ENCODE measurements around the gene HDAC7. TPM values are rescaled to one million over a fixed set of nuclear protein-coding genes. Genes with fewer than 3 reads are reported as not detected.

HDAC7 gene
- total RNA-seq, 2 donors from 2014 or later = 39.5 to 67.7 TPM

GRCh38 chr12:47767216-47767724 lies 52.4 kb downstream of the HDAC7 start:
- no peak overlapping the region for H3K4me3 ChIP-seq
- intact Hi-C loops (cut with DNase I) = no loop called here
- 49% methylated on average over 4 of the region's 4 CpGs for WGBS
- no peaks in the 10 kb centered on the region for H3K4me1 ChIP-seq (replicated peaks)
- peak; percentile 52 for DNase-seq (ENCODE audit: low spot score)
- TF ChIP-seq CTCF (IDR thresholded peaks at IDR 0.05) (peak; percentile 23 to 76 (median 68)), POLR2A (IDR thresholded peaks at IDR 0.05) (no peak), POLR2AphosphoS5 (IDR thresholded peaks at IDR 0.05) (peak; percentile 35)
- no peaks in the 10 kb centered on the region for H3K9me3 ChIP-seq
- no peak overlapping the region for H3K27ac ChIP-seq
- no peaks in the 10 kb centered on the region for H3K27me3 ChIP-seq (replicated peaks; ENCODE audit: insufficient read depth)
- H3K36me3 ChIP-seq = no peaks in the 10 kb centered on the region

- H3K27me3 ChIP-seq (replicated peaks; ENCODE audit: insufficient read depth) = no peaks in the 10 kb centered on the region
- H3K9me3 ChIP-seq = no peaks in the 10 kb centered on the region
- no peaks in the 10 kb centered on the region for H3K4me1 ChIP-seq (replicated peaks)
- no peak for DNase-seq (ENCODE audit: low spot score)
- intact Hi-C loops (cut with DNase I) = no loop called here
- 62% methylated on average over 5 of the region's 5 CpGs for WGBS
- no peaks in the 10 kb centered on the region for H3K36me3 ChIP-seq
- H3K4me3 ChIP-seq = no peak overlapping the region
- TF ChIP-seq POLR2A (IDR thresholded peaks at IDR 0.05) = no peak
- no peak for TF ChIP-seq CTCF (IDR thresholded peaks at IDR 0.05)
- H3K27ac ChIP-seq = no peak overlapping the region
These were observed 53.0 kb downstream of the HDAC7 start for GRCh38 chr12:47766502-47767215.

- no peaks in the 10 kb centered on the region for H3K4me1 ChIP-seq (replicated peaks)
- H3K4me3 ChIP-seq = no peak overlapping the region
- TF ChIP-seq CTCF (IDR thresholded peaks at IDR 0.05) (no peak), POLR2A (IDR thresholded peaks at IDR 0.05) (no peak), POLR2AphosphoS5 (IDR thresholded peaks at IDR 0.05) (no peak)
- no peaks in the 10 kb centered on the region for H3K36me3 ChIP-seq
- no peak for DNase-seq (ENCODE audit: low spot score)
- no peaks in the 10 kb centered on the region for H3K27me3 ChIP-seq (replicated peaks; ENCODE audit: insufficient read depth)
- H3K27ac ChIP-seq = no peak overlapping the region
- WGBS = 76% methylated on average over 8 of the region's 8 CpGs
- H3K9me3 ChIP-seq = no peaks in the 10 kb centered on the region
- intact Hi-C loops (cut with DNase I) = no loop called here
These were observed 56.0 kb downstream of the HDAC7 start for GRCh38 chr12:47763481-47764346.

- H3K9me3 ChIP-seq = no peaks in the 10 kb centered on the region
- no peaks in the 10 kb centered on the region for H3K36me3 ChIP-seq
- intact Hi-C loops (cut with DNase I) = no loop called here
- no peak overlapping the region for H3K27ac ChIP-seq
- no peak for DNase-seq (ENCODE audit: low spot score)
- H3K4me3 ChIP-seq = no peak overlapping the region
- H3K27me3 ChIP-seq (replicated peaks; ENCODE audit: insufficient read depth) = no peaks in the 10 kb centered on the region
- WGBS = 82% methylated on average over 3 of the region's 3 CpGs
- H3K4me1 ChIP-seq (replicated peaks) = peaks cover 2% of the 10 kb centered on the region
- TF ChIP-seq POLR2AphosphoS5 (IDR thresholded peaks at IDR 0.05) = no peak
- no peak for TF ChIP-seq POLR2A (IDR thresholded peaks at IDR 0.05)
- TF ChIP-seq CTCF (IDR thresholded peaks at IDR 0.05) = no peak
These were observed 56.7 kb downstream of the HDAC7 start for GRCh38 chr12:47762850-47763465.

Measured in prostate gland (tissue), 2 donors.